ENCODE data around the gene CABP4. TPM values are rescaled to one million over a fixed set of nuclear protein-coding genes. Genes with fewer than 3 reads are reported as not detected.

CABP4 gene
- not detected in 2 replicates for total RNA-seq

- Histone ChIP-seq H3K79me2 (ENCODE audit: insufficient read depth, low read length) (no peaks in the 10 kb centered on the region), H3K4me1 (ENCODE audit: insufficient read depth, low read length) (no peaks in the 10 kb centered on the region), H3K9me3 (ENCODE audit: low read depth, low read length) (no peaks in the 10 kb centered on the region), H3K4me2 (ENCODE audit: insufficient read depth, low read length) (no peak within 1 kb of the TSS), H3K4me3 (ENCODE audit: insufficient read depth, low read length) (no peak within 1 kb of the TSS), H2AFZ (ENCODE audit: low read length) (no peak within 1 kb of the TSS), H3K27me3 (ENCODE audit: insufficient read depth, low read length) (no peaks in the 10 kb centered on the region), H3K27ac (ENCODE audit: low read depth, low read length) (no peak within 1 kb of the TSS), H3K36me3 (ENCODE audit: insufficient read depth, low read length) (no peaks in the 10 kb centered on the region), H4K20me1 (ENCODE audit: insufficient read depth, low read length) (no peaks in the 10 kb centered on the region)
- DNase-seq (ENCODE audit: insufficient read length, low spot score, missing footprints) = peak; percentile 67
- TF ChIP-seq CTCF (IDR thresholded peaks at IDR 0.05; ENCODE audit: extremely low read depth, low read depth, low read length) = no peak
Observed at GRCh38 chr11:67455054-67455453, at the start of gene CABP4. Gene CABP4, plus strand, starts transcription at chr11:67455354. Its CDS starts 70 bp downstream, at chr11:67455424.

- Histone ChIP-seq H3K4me2 (ENCODE audit: insufficient read depth, low read length) (no peak overlapping the region), H3K27me3 (ENCODE audit: insufficient read depth, low read length) (peaks cover 32% of the 10 kb centered on the region), H3K27ac (ENCODE audit: low read depth, low read length) (no peak overlapping the region), H2AFZ (ENCODE audit: low read length) (no peak overlapping the region), H3K4me1 (ENCODE audit: insufficient read depth, low read length) (peaks cover 9% of the 10 kb centered on the region), H3K9me3 (ENCODE audit: low read depth, low read length) (no peaks in the 10 kb centered on the region), H3K36me3 (ENCODE audit: insufficient read depth, low read length) (no peaks in the 10 kb centered on the region), H4K20me1 (ENCODE audit: insufficient read depth, low read length) (peaks cover 4% of the 10 kb centered on the region), H3K79me2 (ENCODE audit: insufficient read depth, low read length) (peaks cover 6% of the 10 kb centered on the region), H3K4me3 (ENCODE audit: insufficient read depth, low read length) (no peak overlapping the region)
- TF ChIP-seq CTCF (IDR thresholded peaks at IDR 0.05; ENCODE audit: extremely low read depth, low read depth, low read length) = no peak
- peak; percentile 91 for DNase-seq (ENCODE audit: insufficient read length, low spot score, missing footprints)
Observed at GRCh38 chr11:67405688-67406339, 49.3 kb upstream of the CABP4 start.

- H3K4me3 ChIP-seq (ENCODE audit: insufficient read depth, low read length) = no peak overlapping the region
- H3K4me2 ChIP-seq (ENCODE audit: insufficient read depth, low read length) = no peak overlapping the region
- peak; percentile 84 for DNase-seq (ENCODE audit: insufficient read length, low spot score, missing footprints)
- no peaks in the 10 kb centered on the region for H3K79me2 ChIP-seq (ENCODE audit: insufficient read depth, low read length)
- H3K27ac ChIP-seq (ENCODE audit: low read depth, low read length) = no peak overlapping the region
- H4K20me1 ChIP-seq (ENCODE audit: insufficient read depth, low read length) = no peaks in the 10 kb centered on the region
- H3K27me3 ChIP-seq (ENCODE audit: insufficient read depth, low read length) = peaks cover 38% of the 10 kb centered on the region
- H3K36me3 ChIP-seq (ENCODE audit: insufficient read depth, low read length) = no peaks in the 10 kb centered on the region
- no peak overlapping the region for H2AFZ ChIP-seq (ENCODE audit: low read length)
- no peaks in the 10 kb centered on the region for H3K9me3 ChIP-seq (ENCODE audit: low read depth, low read length)
- TF ChIP-seq CTCF (IDR thresholded peaks at IDR 0.05; ENCODE audit: extremely low read depth, low read depth, low read length) = no peak
- peaks cover 7% of the 10 kb centered on the region for H3K4me1 ChIP-seq (ENCODE audit: insufficient read depth, low read length)
Observed at GRCh38 chr11:67406420-67406968, 48.7 kb upstream of the CABP4 start.

- H3K27ac ChIP-seq (ENCODE audit: low read depth, low read length) = no peak overlapping the region
- H3K36me3 ChIP-seq (ENCODE audit: insufficient read depth, low read length) = no peaks in the 10 kb centered on the region
- no peak overlapping the region for H3K4me2 ChIP-seq (ENCODE audit: insufficient read depth, low read length)
- H4K20me1 ChIP-seq (ENCODE audit: insufficient read depth, low read length) = no peaks in the 10 kb centered on the region
- H3K79me2 ChIP-seq (ENCODE audit: insufficient read depth, low read length) = no peaks in the 10 kb centered on the region
- peaks cover 5% of the 10 kb centered on the region for H3K4me1 ChIP-seq (ENCODE audit: insufficient read depth, low read length)
- peaks cover 45% of the 10 kb centered on the region for H3K27me3 ChIP-seq (ENCODE audit: insufficient read depth, low read length)
- H3K4me3 ChIP-seq (ENCODE audit: insufficient read depth, low read length) = no peak overlapping the region
- no peak for TF ChIP-seq CTCF (IDR thresholded peaks at IDR 0.05; ENCODE audit: extremely low read depth, low read depth, low read length)
- peak; percentile 96 for DNase-seq (ENCODE audit: insufficient read length, low spot score, missing footprints)
- H3K9me3 ChIP-seq (ENCODE audit: low read depth, low read length) = no peaks in the 10 kb centered on the region
- H2AFZ ChIP-seq (ENCODE audit: low read length) = no peak overlapping the region
Observed at GRCh38 chr11:67406969-67407687, 48.0 kb upstream of the CABP4 start.

Data from osteoblast (primary cell).